HG02840 (cell line): Measurements from ENCODE around the gene LTB4R2.
A peak's percentile ranks its signal among the peaks of the same experiment; 100 is the strongest.
"Not testable (repeated sequence)": the region's sequence is repeated elsewhere in the genome, so short reads cannot be mapped to it uniquely, and the experiment has no call there.

Experiments
- ATAC-seq: cut with Tn5 transposase; IDR thresholded peaks from one replicate; pipeline ENCODE4 v1.9.1; 2021; ENCODE audit warnings: mild to moderate bottlenecking, moderate library complexity, moderate number of reproducible peaks; ENCODE audit not compliant: unreplicated experiment, low FRiP score

Gene LTB4R2

DNA sequence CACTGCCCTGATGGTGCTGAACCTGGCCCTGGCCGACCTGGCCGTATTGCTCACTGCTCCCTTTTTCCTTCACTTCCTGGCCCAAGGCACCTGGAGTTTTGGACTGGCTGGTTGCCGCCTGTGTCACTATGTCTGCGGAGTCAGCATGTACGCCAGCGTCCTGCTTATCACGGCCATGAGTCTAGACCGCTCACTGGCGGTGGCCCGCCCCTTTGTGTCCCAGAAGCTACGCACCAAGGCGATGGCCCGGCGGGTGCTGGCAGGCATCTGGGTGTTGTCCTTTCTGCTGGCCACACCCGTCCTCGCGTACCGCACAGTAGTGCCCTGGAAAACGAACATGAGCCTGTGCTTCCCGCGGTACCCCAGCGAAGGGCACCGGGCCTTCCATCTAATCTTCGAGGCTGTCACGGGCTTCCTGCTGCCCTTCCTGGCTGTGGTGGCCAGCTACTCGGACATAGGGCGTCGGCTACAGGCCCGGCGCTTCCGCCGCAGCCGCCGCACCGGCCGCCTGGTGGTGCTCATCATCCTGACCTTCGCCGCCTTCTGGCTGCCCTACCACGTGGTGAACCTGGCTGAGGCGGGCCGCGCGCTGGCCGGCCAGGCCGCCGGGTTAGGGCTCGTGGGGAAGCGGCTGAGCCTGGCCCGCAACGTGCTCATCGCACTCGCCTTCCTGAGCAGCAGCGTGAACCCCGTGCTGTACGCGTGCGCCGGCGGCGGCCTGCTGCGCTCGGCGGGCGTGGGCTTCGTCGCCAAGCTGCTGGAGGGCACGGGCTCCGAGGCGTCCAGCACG lies 6.1 kb downstream of the LTB4R2 start:
- ATAC-seq = no peak

DNA sequence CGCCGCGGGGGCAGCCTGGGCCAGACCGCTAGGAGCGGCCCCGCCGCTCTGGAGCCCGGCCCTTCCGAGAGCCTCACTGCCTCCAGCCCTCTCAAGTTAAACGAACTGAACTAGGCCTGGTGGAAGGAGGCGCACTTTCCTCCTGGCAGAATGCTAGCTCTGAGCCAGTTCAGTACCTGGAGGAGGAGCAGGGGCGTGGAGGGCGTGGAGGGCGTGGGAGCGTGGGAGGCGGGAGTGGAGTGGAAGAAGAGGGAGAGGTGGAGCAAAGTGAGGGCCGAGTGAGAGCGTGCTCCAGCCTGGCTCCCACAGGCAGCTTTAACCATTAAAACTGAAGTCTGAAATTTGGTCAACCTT lies 6.6 kb downstream of the LTB4R2 start:
- no peak for ATAC-seq

DNA sequence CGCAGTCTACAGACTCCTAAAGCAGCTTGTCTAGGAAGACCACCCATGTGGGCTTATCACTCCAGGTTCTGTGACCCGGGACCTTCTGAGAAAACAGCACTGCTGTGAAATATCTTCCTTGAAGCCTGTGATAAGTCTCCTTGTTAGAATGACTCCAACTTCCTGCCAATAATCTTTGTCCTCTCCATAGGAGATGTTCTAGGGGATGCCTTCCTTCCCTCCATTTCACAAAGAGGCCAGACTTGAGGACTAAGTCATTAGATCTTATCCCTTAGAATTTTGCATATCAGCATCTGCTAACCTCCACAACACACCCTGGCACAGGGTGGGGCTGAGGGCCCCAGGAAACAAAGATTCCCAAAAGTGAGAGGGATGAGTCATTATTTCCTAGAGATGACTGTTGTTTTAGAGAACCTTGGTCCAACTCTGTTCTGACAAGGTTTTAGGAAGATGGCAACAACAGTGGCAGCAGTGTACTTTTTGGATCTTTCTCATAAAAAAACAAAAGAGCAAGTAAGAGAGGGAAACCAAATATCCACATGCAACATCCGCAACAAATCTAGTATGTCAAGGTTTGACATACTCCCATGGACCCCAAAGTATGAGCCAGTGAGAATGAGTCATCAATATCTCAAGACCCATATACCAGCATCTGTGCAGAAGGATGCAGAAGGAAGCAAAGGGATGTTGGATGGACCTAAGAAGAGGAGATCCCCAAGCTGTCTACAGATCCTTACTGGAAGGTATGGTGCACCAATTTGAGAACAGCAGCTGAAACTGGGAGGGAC lies 7.4 kb downstream of the LTB4R2 start:
- ATAC-seq = no peak

- no peak for ATAC-seq
Observed at GRCh38 chr14:24321212-24321975, 11.5 kb downstream of the LTB4R2 start.

DNA sequence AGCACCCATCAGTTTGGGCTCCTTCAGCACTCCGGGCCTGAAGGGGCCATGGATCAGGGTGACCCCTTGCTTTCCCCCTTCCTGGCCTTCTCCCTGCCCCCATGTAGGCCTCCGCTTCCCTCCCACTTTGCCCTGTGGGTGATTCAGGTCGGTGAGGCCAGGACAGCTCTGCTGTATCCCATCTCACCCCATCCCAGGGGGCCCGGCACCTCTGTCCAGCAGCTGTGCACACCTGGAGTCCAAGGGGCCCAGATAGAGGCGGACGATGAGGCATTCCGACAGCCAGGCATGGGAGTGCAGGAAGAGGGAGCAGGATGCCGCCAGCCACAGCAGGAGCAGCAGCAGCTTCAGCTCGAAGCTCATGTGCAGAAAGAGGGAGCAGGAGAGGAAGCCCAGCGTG lies 12.7 kb downstream of the LTB4R2 start:
- ATAC-seq = no peak

GRCh38 chr14:24323341-24323740 lies 13.4 kb downstream of the LTB4R2 start:
- no peak for ATAC-seq

DNA sequence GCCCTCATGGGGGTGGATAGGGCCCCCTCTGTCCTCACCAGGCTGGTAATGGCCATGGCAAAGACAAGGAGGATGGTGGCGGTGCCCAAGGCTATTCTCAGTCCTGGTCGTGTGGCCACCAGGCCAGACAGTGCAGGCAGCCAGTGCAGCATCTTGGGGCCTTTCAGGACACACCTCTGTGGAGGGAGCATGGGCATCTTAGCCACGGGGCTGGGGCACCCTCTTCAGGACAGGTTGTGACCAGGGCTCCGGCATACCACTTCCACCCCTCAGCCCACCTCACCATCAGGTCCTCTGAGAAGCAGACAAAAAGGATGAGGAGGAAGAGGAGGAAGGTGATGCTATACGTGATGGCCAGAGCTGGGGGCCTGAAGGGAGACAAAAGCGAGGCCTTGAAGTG lies 14.1 kb downstream of the LTB4R2 start:
- no peak for ATAC-seq

DNA sequence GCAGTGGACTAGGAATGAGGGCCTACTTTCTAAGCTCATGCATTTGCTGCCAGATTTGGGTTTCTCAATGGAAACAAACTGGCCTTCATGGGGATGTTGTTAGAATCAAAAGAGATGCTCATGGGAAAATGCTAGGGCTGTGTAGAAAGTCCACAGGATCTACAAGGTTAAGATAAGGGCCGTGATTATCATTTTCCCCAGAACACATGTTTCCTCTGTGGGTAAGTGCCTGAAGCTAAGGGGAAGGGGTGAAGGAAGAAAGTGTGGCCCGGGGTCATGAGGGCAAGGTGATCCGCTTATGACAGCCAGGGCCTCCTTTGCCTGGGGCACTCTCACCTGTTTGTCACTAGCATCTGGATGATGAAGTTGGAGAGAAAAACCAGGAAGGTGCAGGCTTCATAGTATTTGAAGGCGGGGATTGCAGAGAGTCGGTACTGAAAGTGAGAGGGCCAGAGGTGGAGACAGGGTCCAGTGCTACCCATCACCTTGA lies 15.1 kb downstream of the LTB4R2 start:
- ATAC-seq = no peak

GRCh38 chr14:24325963-24326362 lies 16.0 kb downstream of the LTB4R2 start:
- no peak for ATAC-seq

- no peak for ATAC-seq
Observed at GRCh38 chr14:24327303-24327702, 17.4 kb downstream of the LTB4R2 start.

- ATAC-seq = not testable (repeated sequence)
Observed at GRCh38 chr14:24327914-24328313, 18.0 kb downstream of the LTB4R2 start.

DNA sequence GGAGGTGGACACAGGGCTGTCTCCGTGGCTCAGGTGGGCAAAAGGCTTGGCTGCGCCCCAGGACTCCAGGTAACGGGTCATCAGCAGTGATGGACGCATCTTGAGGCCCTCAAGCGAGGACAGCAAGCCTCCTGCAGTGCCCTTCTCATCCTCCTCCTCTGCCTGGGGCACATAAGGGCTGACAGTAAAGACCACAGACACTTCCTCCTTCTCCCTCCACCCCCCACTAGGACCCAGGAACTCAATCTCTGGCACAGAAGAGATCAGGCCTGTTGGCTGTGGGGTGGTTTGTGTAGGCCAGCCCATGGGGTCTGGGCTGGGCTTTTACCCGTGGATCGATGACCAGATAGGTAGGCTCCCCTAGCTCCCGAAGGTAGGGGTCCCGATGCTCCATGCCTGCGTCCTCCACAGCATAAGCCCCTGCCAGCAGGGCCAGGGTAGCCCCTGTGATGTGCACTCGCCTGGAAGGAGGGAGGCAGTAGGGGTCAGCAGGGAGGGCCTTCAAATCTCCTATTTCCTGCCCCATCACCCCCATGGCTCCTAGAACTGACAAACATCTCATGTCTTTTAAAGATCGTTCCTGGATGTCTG lies 19.2 kb downstream of the LTB4R2 start:
- ATAC-seq = no peak

DNA sequence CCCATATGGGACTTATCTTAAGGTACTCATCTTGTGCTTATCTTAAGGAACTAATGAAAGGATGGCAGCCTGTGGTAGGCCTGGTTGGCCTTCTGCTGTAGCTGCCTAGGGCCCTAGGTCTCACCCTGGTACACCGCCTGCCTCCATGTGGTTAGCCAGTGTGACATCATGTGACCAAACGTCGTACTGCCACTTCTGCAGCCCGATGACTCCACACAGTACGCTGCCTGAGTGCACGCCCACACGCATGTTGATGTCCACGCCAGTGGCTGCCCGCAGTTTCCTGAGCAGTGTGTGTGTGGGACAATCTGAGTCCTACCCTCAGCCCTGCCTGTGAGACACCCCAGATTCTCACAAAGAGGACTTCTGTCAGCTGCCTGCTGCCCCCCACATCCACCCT lies 19.8 kb downstream of the LTB4R2 start:
- no peak for ATAC-seq

DNA sequence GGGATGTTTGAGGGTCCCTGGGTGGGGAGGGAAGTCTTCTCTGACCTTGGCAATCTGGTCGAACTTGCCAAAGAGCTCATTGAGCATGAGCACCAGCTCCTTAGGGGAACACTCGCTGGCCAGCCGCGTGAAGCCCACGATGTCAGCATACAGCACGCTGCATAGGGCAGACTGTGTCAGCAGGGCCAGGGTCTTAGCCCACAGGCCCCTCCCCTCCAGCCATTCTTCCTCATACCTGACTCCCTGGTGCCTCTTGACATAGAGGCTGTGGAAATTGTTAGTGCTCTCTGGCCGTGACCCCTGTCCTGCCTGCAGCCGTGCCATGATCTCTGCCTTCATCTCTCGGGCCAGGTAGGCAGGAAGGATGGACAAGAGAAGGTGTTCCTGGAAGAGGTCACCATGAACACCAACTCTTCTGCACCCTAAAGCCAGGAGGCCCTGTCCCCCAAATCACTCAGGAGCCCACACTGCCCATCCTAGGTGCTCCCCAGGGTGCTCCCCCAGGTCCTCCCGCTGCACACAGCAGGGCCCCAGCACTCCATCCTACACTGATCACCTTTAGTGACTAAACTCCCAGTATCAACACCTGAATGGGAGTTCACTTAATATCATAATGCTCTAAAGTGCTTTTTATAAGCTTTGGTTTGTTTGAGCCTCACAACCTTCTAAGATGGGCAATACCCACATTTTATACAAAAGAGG lies 21.2 kb downstream of the LTB4R2 start:
- ATAC-seq = no peak

DNA sequence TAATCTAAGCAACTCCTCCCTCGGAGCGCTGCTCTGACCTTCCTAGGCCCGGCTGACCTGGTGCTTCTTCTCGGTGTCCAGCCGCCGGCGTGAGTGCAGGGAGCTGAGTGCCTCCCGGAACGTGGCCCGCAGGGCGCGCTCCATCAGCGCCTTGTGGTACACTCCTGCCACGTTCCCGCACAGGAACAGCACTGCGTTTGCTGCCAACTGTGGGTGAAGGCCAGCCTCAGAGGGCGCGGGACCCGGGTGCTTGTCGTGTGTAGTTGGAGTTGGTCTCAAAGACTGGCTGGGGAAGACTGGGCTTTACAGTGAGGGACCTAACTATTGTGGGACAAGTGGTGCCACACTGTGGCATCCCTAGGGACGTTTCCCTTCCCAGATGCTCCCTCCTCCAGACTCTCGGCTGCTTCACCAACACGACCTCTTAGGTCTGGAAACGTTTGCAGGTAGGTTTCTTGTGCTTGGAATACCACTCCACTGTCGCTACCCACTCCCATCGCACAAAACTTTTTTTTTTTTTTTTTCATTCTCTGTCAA lies 21.9 kb downstream of the LTB4R2 start:
- no peak for ATAC-seq

GRCh38 chr14:24332268-24332993 lies 22.5 kb downstream of the LTB4R2 start:
- peak; percentile 68 for ATAC-seq

DNA sequence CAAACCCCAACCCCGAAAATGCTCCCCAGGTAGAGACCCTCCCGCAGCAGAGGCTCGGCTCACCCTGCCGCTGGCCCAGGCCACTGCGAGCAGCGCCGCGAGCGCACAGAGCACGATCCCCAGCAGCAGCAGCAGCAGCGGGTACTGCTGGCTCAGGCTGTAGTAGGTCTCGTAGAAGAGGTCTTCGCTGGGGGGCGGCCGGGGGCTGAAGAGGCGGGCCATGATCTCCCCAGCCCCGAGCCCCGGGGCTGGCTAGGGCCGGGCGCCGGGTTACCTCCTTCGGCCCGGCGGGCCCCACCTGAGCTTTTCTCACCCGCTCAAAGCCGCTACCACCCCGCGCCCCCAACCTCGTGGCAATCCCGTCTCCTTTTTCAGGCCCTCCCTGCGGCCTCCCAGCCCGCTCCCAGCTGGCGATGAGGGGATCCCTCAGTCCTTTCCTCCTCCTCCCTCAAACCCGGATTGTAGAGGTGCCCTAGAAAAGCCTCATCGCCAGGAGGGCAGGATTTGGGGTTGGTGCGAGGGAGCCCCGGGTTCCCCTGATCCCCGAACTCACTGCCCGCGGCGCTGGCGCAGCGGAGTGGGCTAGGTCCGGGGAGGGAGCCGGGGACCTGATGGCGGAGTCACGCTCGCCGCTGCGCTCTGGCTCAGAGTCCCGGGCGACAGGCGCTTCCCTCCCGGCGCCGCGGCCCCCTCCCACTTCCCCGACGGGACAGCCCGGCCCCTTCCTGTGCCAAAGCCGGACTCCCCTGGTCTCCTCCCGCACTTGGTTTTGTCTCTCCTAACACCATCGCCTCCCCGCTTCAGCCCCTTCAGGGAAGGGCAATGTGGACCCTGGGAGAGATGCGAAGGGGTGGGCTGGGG lies 24.7 kb downstream of the LTB4R2 start, which contains the start of gene ADCY4:
ADCY4 (minus strand) TSS at position 641 of the 861 bp plus-strand sequence; CDS start at position 222, 419 bp downstream.
- ATAC-seq = no peak
